Aortic smooth muscle cell (primary cell): ENCODE measurements around the gene GC. TPM values are rescaled to one million over a fixed set of nuclear protein-coding genes. Genes with fewer than 3 reads are reported as not detected.

Experiments
- total RNA-seq: library from RNA; depleted of rRNA; stranded (reverse); fragments of >200 nt; gene quantifications from 2 replicates; pipeline ENCODE4 v1.2.3, GENCODE V29; 2014

GC gene, protein sequence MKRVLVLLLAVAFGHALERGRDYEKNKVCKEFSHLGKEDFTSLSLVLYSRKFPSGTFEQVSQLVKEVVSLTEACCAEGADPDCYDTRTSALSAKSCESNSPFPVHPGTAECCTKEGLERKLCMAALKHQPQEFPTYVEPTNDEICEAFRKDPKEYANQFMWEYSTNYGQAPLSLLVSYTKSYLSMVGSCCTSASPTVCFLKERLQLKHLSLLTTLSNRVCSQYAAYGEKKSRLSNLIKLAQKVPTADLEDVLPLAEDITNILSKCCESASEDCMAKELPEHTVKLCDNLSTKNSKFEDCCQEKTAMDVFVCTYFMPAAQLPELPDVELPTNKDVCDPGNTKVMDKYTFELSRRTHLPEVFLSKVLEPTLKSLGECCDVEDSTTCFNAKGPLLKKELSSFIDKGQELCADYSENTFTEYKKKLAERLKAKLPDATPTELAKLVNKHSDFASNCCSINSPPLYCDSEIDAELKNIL
- total RNA-seq = not detected in 2 replicates

DNA sequence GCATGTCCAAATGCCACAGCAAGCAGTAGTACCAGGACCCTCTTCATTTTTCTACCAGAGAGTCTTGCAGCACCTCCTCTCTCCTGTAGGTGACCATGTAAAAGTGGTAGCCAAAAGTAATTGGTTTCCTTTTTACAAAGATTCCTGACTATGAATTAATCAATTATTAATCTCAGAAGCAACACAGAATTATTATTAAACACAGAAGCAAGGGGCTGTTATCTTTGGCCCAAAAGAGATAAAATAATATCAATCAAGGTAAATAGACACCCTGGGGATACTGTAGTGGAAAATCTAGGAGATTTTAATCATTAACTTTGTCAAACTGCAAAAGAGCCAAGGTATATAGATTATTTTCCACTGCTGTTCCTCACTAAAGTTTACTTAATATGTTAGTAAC lies at the start of gene GC:
TSS of gene GC (minus strand) at position 108 of the 400 bp plus-strand sequence. CDS start at position 47, 61 bp downstream.

Other genes starting within 250 kb of the GC start
- gene NPFFR2, start 247.9 kb upstream of the GC start, total RNA-seq = not detected in 2 replicates